ENCODE measurements around the gene NCL.
A peak's percentile ranks its signal among the peaks of the same experiment; 100 is the strongest.

NCL gene, protein sequence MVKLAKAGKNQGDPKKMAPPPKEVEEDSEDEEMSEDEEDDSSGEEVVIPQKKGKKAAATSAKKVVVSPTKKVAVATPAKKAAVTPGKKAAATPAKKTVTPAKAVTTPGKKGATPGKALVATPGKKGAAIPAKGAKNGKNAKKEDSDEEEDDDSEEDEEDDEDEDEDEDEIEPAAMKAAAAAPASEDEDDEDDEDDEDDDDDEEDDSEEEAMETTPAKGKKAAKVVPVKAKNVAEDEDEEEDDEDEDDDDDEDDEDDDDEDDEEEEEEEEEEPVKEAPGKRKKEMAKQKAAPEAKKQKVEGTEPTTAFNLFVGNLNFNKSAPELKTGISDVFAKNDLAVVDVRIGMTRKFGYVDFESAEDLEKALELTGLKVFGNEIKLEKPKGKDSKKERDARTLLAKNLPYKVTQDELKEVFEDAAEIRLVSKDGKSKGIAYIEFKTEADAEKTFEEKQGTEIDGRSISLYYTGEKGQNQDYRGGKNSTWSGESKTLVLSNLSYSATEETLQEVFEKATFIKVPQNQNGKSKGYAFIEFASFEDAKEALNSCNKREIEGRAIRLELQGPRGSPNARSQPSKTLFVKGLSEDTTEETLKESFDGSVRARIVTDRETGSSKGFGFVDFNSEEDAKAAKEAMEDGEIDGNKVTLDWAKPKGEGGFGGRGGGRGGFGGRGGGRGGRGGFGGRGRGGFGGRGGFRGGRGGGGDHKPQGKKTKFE

DNA sequence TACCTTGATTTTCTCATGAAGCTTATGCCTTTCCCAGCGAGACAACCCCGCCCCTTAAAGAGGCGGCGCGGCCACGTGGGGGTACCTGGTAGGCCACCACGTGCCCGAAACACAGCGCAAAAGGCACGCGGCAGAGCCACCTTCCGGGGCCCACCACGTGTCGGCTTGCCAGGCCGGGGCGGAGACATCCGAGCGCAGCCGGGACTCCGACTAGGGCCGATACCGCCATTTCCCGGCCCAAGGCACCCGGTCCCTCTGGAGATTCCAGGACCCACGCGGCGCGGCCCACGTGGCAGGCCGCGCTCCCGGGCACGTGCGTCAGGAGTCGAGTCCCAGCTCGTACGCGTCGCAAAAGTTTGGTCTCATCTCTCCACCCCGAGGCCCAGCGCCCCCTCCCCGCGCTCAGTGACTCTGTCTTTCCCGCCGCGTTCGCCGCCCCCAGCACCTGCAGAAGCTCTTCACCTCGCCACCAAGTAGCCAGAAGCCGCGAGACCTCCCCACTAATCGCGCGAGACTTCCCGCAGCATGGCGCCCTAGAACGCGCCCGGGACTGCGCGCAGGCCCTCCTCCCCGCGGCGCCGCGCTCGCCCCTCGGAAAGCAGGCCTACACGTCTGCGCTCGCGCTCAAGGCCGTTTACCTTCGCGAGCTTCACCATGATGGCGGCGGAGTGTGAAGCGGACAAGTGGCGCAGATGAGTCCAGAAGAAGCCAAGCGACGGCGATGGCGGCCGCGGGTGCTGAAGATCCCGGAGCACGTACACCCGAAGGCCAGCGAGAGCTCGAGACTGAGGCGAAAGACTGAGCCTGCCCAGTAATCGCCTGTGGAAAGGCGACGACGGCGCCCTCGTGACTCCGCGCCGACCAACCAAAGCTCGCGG lies at the start of gene NCL:
NCL (minus strand) TSS at position 787 of the 878 bp plus-strand sequence; CDS start at position 656, 131 bp downstream.
- Histone ChIP-seq H3K27ac (ENCODE audit: low read depth, low read length, poor library complexity, severe bottlenecking) (peak within 1 kb of the TSS; percentile 77), H3K4me1 (ENCODE audit: insufficient read depth, low read length, severe bottlenecking) (peaks cover 26% of the 10 kb centered on the region), H3K9ac (ENCODE audit: low read length) (peak within 1 kb of the TSS; percentile 96), H3F3A (ENCODE audit: insufficient read depth, low read length) (peaks cover 3% of the 10 kb centered on the region; the same call in 1 of the 2 replicates), H3K4me3 (ENCODE audit: low read depth, low read length, poor library complexity, severe bottlenecking) (peak within 1 kb of the TSS; percentile 91), H3K9me3 (ENCODE audit: low read length) (no peaks in the 10 kb centered on the region), H3K4me2 (ENCODE audit: low read length) (peak within 1 kb of the TSS; percentile 87), H4K20me1 (ENCODE audit: insufficient read depth, low read length) (peaks cover 2% of the 10 kb centered on the region; the same call in 1 of the 2 replicates), H3K9me2 (ENCODE audit: low read depth, low read length) (no peaks in the 10 kb centered on the region), H3K79me2 (ENCODE audit: insufficient read depth, low read length) (peaks cover 27% of the 10 kb centered on the region), H3K36me3 (ENCODE audit: insufficient read depth, low read length) (peaks cover 51% of the 10 kb centered on the region), H2AFZ (ENCODE audit: low read length) (no peak within 1 kb of the TSS), H3K27me3 (ENCODE audit: insufficient read depth, low read length) (no peaks in the 10 kb centered on the region)
- no peak for TF ChIP-seq EZH2 (IDR thresholded peaks at IDR 0.05; ENCODE audit: borderline replicate concordance, low read length)
- TF ChIP-seq, protein P1, sequence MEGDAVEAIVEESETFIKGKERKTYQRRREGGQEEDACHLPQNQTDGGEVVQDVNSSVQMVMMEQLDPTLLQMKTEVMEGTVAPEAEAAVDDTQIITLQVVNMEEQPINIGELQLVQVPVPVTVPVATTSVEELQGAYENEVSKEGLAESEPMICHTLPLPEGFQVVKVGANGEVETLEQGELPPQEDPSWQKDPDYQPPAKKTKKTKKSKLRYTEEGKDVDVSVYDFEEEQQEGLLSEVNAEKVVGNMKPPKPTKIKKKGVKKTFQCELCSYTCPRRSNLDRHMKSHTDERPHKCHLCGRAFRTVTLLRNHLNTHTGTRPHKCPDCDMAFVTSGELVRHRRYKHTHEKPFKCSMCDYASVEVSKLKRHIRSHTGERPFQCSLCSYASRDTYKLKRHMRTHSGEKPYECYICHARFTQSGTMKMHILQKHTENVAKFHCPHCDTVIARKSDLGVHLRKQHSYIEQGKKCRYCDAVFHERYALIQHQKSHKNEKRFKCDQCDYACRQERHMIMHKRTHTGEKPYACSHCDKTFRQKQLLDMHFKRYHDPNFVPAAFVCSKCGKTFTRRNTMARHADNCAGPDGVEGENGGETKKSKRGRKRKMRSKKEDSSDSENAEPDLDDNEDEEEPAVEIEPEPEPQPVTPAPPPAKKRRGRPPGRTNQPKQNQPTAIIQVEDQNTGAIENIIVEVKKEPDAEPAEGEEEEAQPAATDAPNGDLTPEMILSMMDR (IDR thresholded peaks at IDR 0.05; ENCODE audit: low read length), result no peak; the same call in 1 of the 2 replicates

DNA sequence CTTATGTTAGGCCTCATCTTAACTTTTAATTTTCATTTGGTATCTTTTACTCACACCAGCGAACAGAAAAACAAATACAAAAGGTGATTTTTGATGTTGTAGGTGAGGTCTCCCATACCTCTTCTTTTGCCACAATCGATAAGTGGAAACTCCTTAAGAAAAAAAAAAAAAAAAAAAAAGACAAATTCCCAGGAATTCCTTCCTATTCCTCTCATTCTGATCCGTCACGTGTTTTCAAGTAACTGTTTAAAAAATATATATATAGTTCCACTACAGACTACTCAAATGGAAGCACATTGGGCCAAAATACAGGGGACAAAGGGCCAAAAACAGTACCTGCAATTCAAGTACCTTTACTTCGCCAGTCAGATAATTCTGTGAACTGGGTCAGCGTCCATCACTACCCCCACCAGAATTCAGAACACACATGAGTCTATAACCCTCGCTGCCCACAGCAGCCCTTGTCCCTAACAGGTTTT lies 49.5 kb upstream of the NCL start:
- Histone ChIP-seq H4K20me1 (ENCODE audit: insufficient read depth, low read length) (no peaks in the 10 kb centered on the region), H3K4me1 (ENCODE audit: insufficient read depth, low read length, severe bottlenecking) (peaks cover 25% of the 10 kb centered on the region), H3K9me3 (ENCODE audit: low read length) (no peaks in the 10 kb centered on the region), H3K9ac (ENCODE audit: low read length) (peak overlapping the region; percentile 78), H3K27me3 (ENCODE audit: insufficient read depth, low read length) (no peaks in the 10 kb centered on the region), H3K79me2 (ENCODE audit: insufficient read depth, low read length) (no peaks in the 10 kb centered on the region), H2AFZ (ENCODE audit: low read length) (peak overlapping the region; percentile 22; the same call in 1 of the 2 replicates), H3K4me2 (ENCODE audit: low read length) (peak overlapping the region; percentile 83), H3K4me3 (ENCODE audit: low read depth, low read length, poor library complexity, severe bottlenecking) (peak overlapping the region; percentile 69), H3K36me3 (ENCODE audit: insufficient read depth, low read length) (no peaks in the 10 kb centered on the region), H3K27ac (ENCODE audit: low read depth, low read length, poor library complexity, severe bottlenecking) (peak overlapping the region; percentile 50), H3F3A (ENCODE audit: insufficient read depth, low read length) (no peaks in the 10 kb centered on the region), H3K9me2 (ENCODE audit: low read depth, low read length) (no peaks in the 10 kb centered on the region)
- TF ChIP-seq, protein P1 (IDR thresholded peaks at IDR 0.05; ENCODE audit: low read length), result no peak
- no peak for TF ChIP-seq EZH2 (IDR thresholded peaks at IDR 0.05; ENCODE audit: borderline replicate concordance, low read length)

DNA sequence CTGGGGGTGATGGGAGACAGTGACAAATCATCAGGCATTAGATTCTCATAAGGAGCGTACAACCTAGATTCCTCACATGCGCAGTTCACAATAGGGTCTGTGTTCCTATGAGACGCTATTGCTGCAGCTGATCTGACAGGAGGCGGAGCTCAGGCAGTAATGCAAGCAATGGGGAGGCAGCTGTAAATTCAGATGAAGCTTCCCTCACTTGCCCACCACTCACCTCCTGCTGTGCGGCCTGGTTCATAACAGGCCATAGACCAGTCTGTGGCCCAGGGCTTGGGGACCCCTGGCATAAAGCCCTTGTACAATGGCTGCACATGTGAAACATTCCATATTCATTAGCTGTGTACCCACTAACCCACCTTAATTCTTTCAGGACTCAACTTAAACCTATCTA lies 47.9 kb upstream of the NCL start:
- peaks cover 25% of the 10 kb centered on the region for H3K4me1 ChIP-seq (ENCODE audit: insufficient read depth, low read length, severe bottlenecking)
- no peak overlapping the region for H3K4me2 ChIP-seq (ENCODE audit: low read length)
- no peak overlapping the region for H3K9ac ChIP-seq (ENCODE audit: low read length)
- no peak overlapping the region for H3K27ac ChIP-seq (ENCODE audit: low read depth, low read length, poor library complexity, severe bottlenecking)
- no peak overlapping the region for H3K4me3 ChIP-seq (ENCODE audit: low read depth, low read length, poor library complexity, severe bottlenecking)
- H3K9me2 ChIP-seq (ENCODE audit: low read depth, low read length), result no peaks in the 10 kb centered on the region
- no peaks in the 10 kb centered on the region for H3K27me3 ChIP-seq (ENCODE audit: insufficient read depth, low read length)
- H4K20me1 ChIP-seq (ENCODE audit: insufficient read depth, low read length), result no peaks in the 10 kb centered on the region
- H2AFZ ChIP-seq (ENCODE audit: low read length), result no peak overlapping the region
- TF ChIP-seq, protein P1 (IDR thresholded peaks at IDR 0.05; ENCODE audit: low read length), result no peak
- TF ChIP-seq EZH2 (IDR thresholded peaks at IDR 0.05; ENCODE audit: borderline replicate concordance, low read length), result no peak
- H3F3A ChIP-seq (ENCODE audit: insufficient read depth, low read length), result no peaks in the 10 kb centered on the region
- H3K36me3 ChIP-seq (ENCODE audit: insufficient read depth, low read length), result no peaks in the 10 kb centered on the region
- H3K79me2 ChIP-seq (ENCODE audit: insufficient read depth, low read length), result no peaks in the 10 kb centered on the region
- no peaks in the 10 kb centered on the region for H3K9me3 ChIP-seq (ENCODE audit: low read length)
